ENCODE measurements around the gene GRID2IP. TPM values are rescaled to one million over a fixed set of nuclear protein-coding genes. Genes with fewer than 3 reads are reported as not detected.

GRID2IP gene
- total RNA-seq = 0.09 TPM in 1 of 2 replicates, not detected in the other

GRCh38 chr7:6551016-6551511, at the start of gene GRID2IP:
Gene GRID2IP (minus strand): TSS chr7:6551461. CDS start chr7:6551436, 25 bp downstream.

DNA sequence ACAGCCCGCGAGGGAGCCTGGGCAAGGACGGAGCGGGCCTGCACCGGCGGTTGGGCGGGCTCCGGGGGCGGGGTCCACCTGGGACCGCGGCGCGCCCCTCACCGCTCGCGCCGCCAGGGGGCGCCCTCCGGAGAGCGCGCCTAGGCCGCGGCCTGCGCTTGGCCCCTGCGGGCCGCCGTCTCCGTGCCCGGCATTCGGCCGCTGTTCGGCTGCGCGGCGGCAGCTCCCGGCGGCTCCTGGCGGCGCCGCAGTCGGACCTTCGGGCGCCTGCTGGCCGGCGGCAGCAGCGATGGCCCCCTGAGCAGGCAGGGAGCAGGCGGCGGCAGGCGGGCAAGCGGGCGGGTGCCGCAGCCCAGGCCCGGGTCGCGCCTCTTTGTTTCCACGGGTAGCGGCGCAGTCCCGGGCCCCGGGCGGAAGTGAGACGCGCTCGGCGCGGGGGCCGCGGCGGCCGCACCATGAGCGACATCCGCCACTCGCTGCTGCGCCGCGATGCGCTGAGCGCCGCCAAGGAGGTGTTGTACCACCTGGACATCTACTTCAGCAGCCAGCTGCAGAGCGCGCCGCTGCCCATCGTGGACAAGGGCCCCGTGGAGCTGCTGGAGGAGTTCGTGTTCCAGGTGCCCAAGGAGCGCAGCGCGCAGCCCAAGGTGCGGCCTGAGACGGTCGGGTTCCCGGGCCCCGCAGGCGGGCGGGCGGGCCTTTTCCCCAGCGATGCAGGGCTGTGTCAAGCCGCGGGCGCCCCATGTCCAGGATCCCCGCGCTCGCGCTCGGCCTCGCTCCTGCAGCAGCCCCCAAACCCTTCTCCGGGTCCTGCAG, 38.8 kb upstream of the GRID2IP start, which contains the start of gene INTS15:
INTS15 (plus strand) TSS at position 193 of the 816 bp plus-strand sequence; CDS start at position 456, 263 bp downstream.

GRCh38 chr7:6577369-6578113, 26.3 kb upstream of the GRID2IP start, which contains the start of gene ZDHHC4:
Gene ZDHHC4 (plus strand): TSS chr7:6577454. CDS start chr7:6580562, 3,108 bp downstream.

GRCh38 chr7:6447581-6448199, 103.6 kb downstream of the GRID2IP start, which contains the start of gene DAGLB:
Gene DAGLB (minus strand): TSS chr7:6447954. CDS start chr7:6447842, 112 bp downstream.

Other genes with a start within 250 kb of the GRID2IP start
- 21.2 and 21.7 TPM in 2 replicates for gene FAM220A, start 202.5 kb downstream of the GRID2IP start, total RNA-seq
- 136 and 162 TPM in 2 replicates for gene RAC1, start 176.9 kb downstream of the GRID2IP start, total RNA-seq
- gene DAGLB, start 103.5 kb downstream of the GRID2IP start, total RNA-seq = 9.0 and 13.2 TPM in 2 replicates
- 167 and 248 TPM in 2 replicates for gene KDELR2, start 67.3 kb downstream of the GRID2IP start, total RNA-seq
- gene ZDHHC4, start 26.0 kb upstream of the GRID2IP start, total RNA-seq = 65.7 and 79.8 TPM in 2 replicates
- gene INTS15, start 38.6 kb upstream of the GRID2IP start, total RNA-seq = 24.2 and 24.9 TPM in 2 replicates
- gene ZNF853, start 64.1 kb upstream of the GRID2IP start, total RNA-seq = 2.9 and 3.3 TPM in 2 replicates
- gene ZNF316, start 85.9 kb upstream of the GRID2IP start, total RNA-seq = 10.1 and 16.7 TPM in 2 replicates
- gene ZNF12, start 155.5 kb upstream of the GRID2IP start, total RNA-seq = 14.1 and 15.3 TPM in 2 replicates
- gene RSPH10B2, start 202.6 kb upstream of the GRID2IP start, total RNA-seq = not detected in 2 replicates

Data from pericardium fibroblast (primary cell).